GM23248 (cell line): ENCODE measurements around the gene EDAR. TPM values are rescaled to one million over a fixed set of nuclear protein-coding genes. Genes with fewer than 3 reads are reported as not detected.

ENCODE experiments used
- DNase-seq: peaks from one replicate; pipeline ENCODE4 v3.0.0-alpha.2; 2015
- H2AFZ ChIP-seq: fragments of 200-600 bp; sonication (generic); 2 replicates; pipeline ENCODE4 v1.6.1; 2016; ENCODE audit warnings: antibody characterized with exemption
- H3F3A ChIP-seq: fragments of 200-600 bp; sonication (generic); 2 replicates; pipeline ENCODE4 v1.6.1; 2016; ENCODE audit warnings: mild to moderate bottlenecking, antibody characterized with exemption, mixed run types; ENCODE audit not compliant: insufficient read depth
- H3K27ac ChIP-seq: fragments of 200-600 bp; sonication (generic); 2 replicates; pipeline ENCODE4 v1.5.1; 2016; ENCODE audit warnings: mild to moderate bottlenecking
- H3K27me3 ChIP-seq: fragments of 200-600 bp; sonication (generic); replicated peaks from 2 replicates; pipeline ENCODE4 v1.6.1; 2016; ENCODE audit warnings: mild to moderate bottlenecking; ENCODE audit not compliant: insufficient read depth
- H3K36me3 ChIP-seq: fragments of 200-600 bp; sonication (generic); 2 replicates; pipeline ENCODE4 v1.6.1; 2016; ENCODE audit warnings: low read depth, mild to moderate bottlenecking
- H3K4me1 ChIP-seq: fragments of 200-600 bp; sonication (generic); 2 replicates; pipeline ENCODE4 v1.6.1; 2016; ENCODE audit warnings: mild to moderate bottlenecking; ENCODE audit not compliant: insufficient read depth
- H3K4me2 ChIP-seq: fragments of 200-600 bp; sonication (generic); one replicate; pipeline ENCODE4 v1.6.1; 2016; ENCODE audit warnings: mild to moderate bottlenecking; ENCODE audit not compliant: unreplicated experiment
- H3K4me3 ChIP-seq: fragments of 200-600 bp; sonication (generic); 2 replicates; pipeline ENCODE4 v1.5.1; 2016; ENCODE audit warnings: mild to moderate bottlenecking
- H3K79me2 ChIP-seq: fragments of 200-600 bp; sonication (generic); 2 replicates; pipeline ENCODE4 v1.6.1; 2016; ENCODE audit warnings: mild to moderate bottlenecking; ENCODE audit not compliant: insufficient read depth
- H3K9ac ChIP-seq: fragments of 200-600 bp; sonication (generic); 2 replicates; pipeline ENCODE4 v1.6.1; 2016; ENCODE audit warnings: mild to moderate bottlenecking
- H3K9me2 ChIP-seq: fragments of 200-600 bp; sonication (generic); 2 replicates; pipeline ENCODE4 v1.6.1; 2016; ENCODE audit warnings: mixed run types, mild to moderate bottlenecking, moderate library complexity; ENCODE audit not compliant: insufficient read depth
- H3K9me3 ChIP-seq: fragments of 200-600 bp; sonication (generic); one replicate; pipeline ENCODE4 v1.6.1; 2017; ENCODE audit warnings: low read depth
- H4K20me1 ChIP-seq: fragments of 200-600 bp; sonication (generic); 2 replicates; pipeline ENCODE4 v1.6.0; 2016; ENCODE audit not compliant: insufficient read depth
- EZH2 ChIP-seq: fragments of 200-600 bp; sonication (generic); IDR thresholded peaks from 2 replicates; pipeline ENCODE4 v1.6.1; 2018; ENCODE audit warnings: antibody characterized with exemption, mild to moderate bottlenecking; ENCODE audit not compliant: insufficient read depth, poor library complexity, severe bottlenecking
- EZH2phosphoT487 ChIP-seq: fragments of 200-600 bp; sonication (generic); IDR thresholded peaks from 2 replicates; pipeline ENCODE4 v1.6.1; 2018; ENCODE audit warnings: antibody characterized with exemption, moderate library complexity, mild to moderate bottlenecking, low read depth; ENCODE audit not compliant: insufficient read depth
- WGBS, 2 experiments: methylation state at CpG; one replicate each; pipeline ENCODE4 v1.1.6; 2015 to 2017; ENCODE audit warnings: low lambda C conversion rate in 2 of 2, low coverage in 1 of 2; ENCODE audit errors: missing lambda C conversion rate in 2 of 2; 5-methylcytosine and 5-hydroxymethylcytosine counted together
- in situ Hi-C: fragments of 300-500 bp; cut with MboI; formaldehyde crosslinking; loops from 2 replicates; pipeline ENCODE4 v1.15.0; 2020
- polyA plus RNA-seq: library from polyadenylated mRNA; unstranded; fragments of >200 nt; fragmentation: Nextera tagmentation; extraction: Ambion mirVana; gene quantifications from 2 replicates; pipeline ENCODE4 v1.2.1, GENCODE V29; 2016
- total RNA-seq: library from RNA; depleted of rRNA; stranded (reverse); fragments of >200 nt; shearing (Covaris generic); gene quantifications from 2 replicates; pipeline ENCODE4 v1.2.3, GENCODE V29; 2014

EDAR gene
- total and polyA plus RNA-seq, 2 experiments from 2014 or later = not detected

- no peaks in the 10 kb centered on the region for H3K9me2 ChIP-seq
- H3K79me2 ChIP-seq = no peaks in the 10 kb centered on the region
- WGBS, 2 experiments = 56 to 60% methylated on average over 8 of the region's 8 CpGs
- no peaks in the 10 kb centered on the region for H4K20me1 ChIP-seq
- no peaks in the 10 kb centered on the region for H3F3A ChIP-seq
- no peaks in the 10 kb centered on the region for H3K4me1 ChIP-seq
- H2AFZ ChIP-seq = no peak overlapping the region
- no peak overlapping the region for H3K4me3 ChIP-seq
- H3K36me3 ChIP-seq = no peaks in the 10 kb centered on the region
- in situ Hi-C loops = loop anchor here (10.0 kb wide), 1 partner anchor 577 kb away; no protein-coding TSS in a partner anchor
- no peak overlapping the region for H3K4me2 ChIP-seq
- H3K9me3 ChIP-seq = no peaks in the 10 kb centered on the region
- no peak overlapping the region for H3K9ac ChIP-seq
- DNase-seq = peak; percentile 79
- H3K27me3 ChIP-seq = peaks cover 68% of the 10 kb centered on the region
- no peak overlapping the region for H3K27ac ChIP-seq
- TF ChIP-seq EZH2 (no peak), EZH2phosphoT487 (no peak)
Observed at GRCh38 chr2:108927936-108928659, 60.9 kb downstream of the EDAR start.

- no peak overlapping the region for H3K9ac ChIP-seq
- no peaks in the 10 kb centered on the region for H3K79me2 ChIP-seq
- no peaks in the 10 kb centered on the region for H3K36me3 ChIP-seq
- no peaks in the 10 kb centered on the region for H3K9me3 ChIP-seq
- no peaks in the 10 kb centered on the region for H3K4me1 ChIP-seq
- H3K4me2 ChIP-seq = no peak overlapping the region
- no peaks in the 10 kb centered on the region for H4K20me1 ChIP-seq
- no peak overlapping the region for H3K27ac ChIP-seq
- H3K9me2 ChIP-seq = no peaks in the 10 kb centered on the region
- H3K4me3 ChIP-seq = no peak overlapping the region
- in situ Hi-C loops = loop anchor here (10.0 kb wide), 1 partner anchor 577 kb away; no protein-coding TSS in a partner anchor
- 42 to 46% methylated on average over 7 of the region's 7 CpGs for WGBS, 2 experiments
- no peak for DNase-seq
- H3F3A ChIP-seq = no peaks in the 10 kb centered on the region
- H3K27me3 ChIP-seq = peaks cover 61% of the 10 kb centered on the region
- TF ChIP-seq EZH2phosphoT487 (no peak), EZH2 (no peak)
- H2AFZ ChIP-seq = no peak overlapping the region
Observed at GRCh38 chr2:108927405-108927804, 61.6 kb downstream of the EDAR start.

GRCh38 chr2:108926561-108927380, 62.2 kb downstream of the EDAR start:
- Histone ChIP-seq H2AFZ (no peak overlapping the region), H3K27ac (no peak overlapping the region), H3K79me2 (no peaks in the 10 kb centered on the region), H4K20me1 (no peaks in the 10 kb centered on the region), H3K4me3 (no peak overlapping the region), H3K27me3 (peaks cover 57% of the 10 kb centered on the region), H3F3A (no peaks in the 10 kb centered on the region), H3K9me2 (no peaks in the 10 kb centered on the region), H3K9ac (no peak overlapping the region), H3K9me3 (no peaks in the 10 kb centered on the region), H3K36me3 (no peaks in the 10 kb centered on the region), H3K4me1 (no peaks in the 10 kb centered on the region), H3K4me2 (no peak overlapping the region)
- DNase-seq = no peak
- no peak for TF ChIP-seq EZH2
- no peak for TF ChIP-seq EZH2phosphoT487
- in situ Hi-C loops = loop anchor here (10.0 kb wide), 1 partner anchor 578 kb away; no protein-coding TSS in a partner anchor
- 63 to 71% methylated on average over 19 to 20 of the region's 20 CpGs for WGBS, 2 experiments

GRCh38 chr2:108925735-108926134, 63.3 kb downstream of the EDAR start:
- no peaks in the 10 kb centered on the region for H4K20me1 ChIP-seq
- H3K4me1 ChIP-seq = no peaks in the 10 kb centered on the region
- no peak overlapping the region for H3K27ac ChIP-seq
- H3K9me2 ChIP-seq = no peaks in the 10 kb centered on the region
- H3K4me2 ChIP-seq = no peak overlapping the region
- no peak for DNase-seq
- H3F3A ChIP-seq = no peaks in the 10 kb centered on the region
- H3K79me2 ChIP-seq = no peaks in the 10 kb centered on the region
- peaks cover 47% of the 10 kb centered on the region for H3K27me3 ChIP-seq
- H2AFZ ChIP-seq = no peak overlapping the region
- WGBS, 2 experiments = 73 to 78% methylated on average over 8 of the region's 8 CpGs
- H3K9ac ChIP-seq = no peak overlapping the region
- in situ Hi-C loops = loop anchor here (10.0 kb wide), 1 partner anchor 579 kb away; no protein-coding TSS in a partner anchor
- H3K9me3 ChIP-seq = no peaks in the 10 kb centered on the region
- H3K36me3 ChIP-seq = no peaks in the 10 kb centered on the region
- TF ChIP-seq EZH2phosphoT487 = no peak
- TF ChIP-seq EZH2 = no peak
- no peak overlapping the region for H3K4me3 ChIP-seq
